ENCODE measurements around the gene CAPN11. TPM values are rescaled to one million over a fixed set of nuclear protein-coding genes. Genes with fewer than 3 reads are reported as not detected.

CAPN11 gene
- total and polyA plus RNA-seq, 9 of the 15 experiments (the other 6 are each of a cell fraction or from before 2014, with no cell fraction given), result 0.03 to 0.61 (median 0.17) TPM; not detected in 1

- H3K36me3 ChIP-seq (ENCODE audit: control insufficient read depth, insufficient read depth, low read length), result no peaks in the 10 kb centered on the region
- H3K4me1 ChIP-seq (replicated peaks in 1 of 2; ENCODE audit: control insufficient read depth in 2 of 2, insufficient read depth in 2 of 2, low read length in 2 of 2), result peaks cover 53 to 66% of the 10 kb centered on the region in 2 experiments
- peak overlapping the region; percentile 69 to 92 for H3K9ac ChIP-seq (ENCODE audit: insufficient read depth in 1 of 2, low read depth in 2 of 2, low read length in 2 of 2)
- peak overlapping the region; percentile 98 for H2AFZ ChIP-seq (ENCODE audit: low read depth, low read length)
- no peaks in the 10 kb centered on the region for H3K9me1 ChIP-seq (ENCODE audit: control insufficient read depth, insufficient read depth, low read length)
- H4K20me1 ChIP-seq (replicated peaks; ENCODE audit: control insufficient read depth, insufficient read depth, low read length), result no peaks in the 10 kb centered on the region
- intact Hi-C loops (cut with micrococcal nuclease), result no loop called here
- H3K4me3 ChIP-seq, result peak overlapping the region; percentile 48
- ATAC-seq (peak; percentile 88), DNase-seq (ENCODE audit: extremely low read depth in 1 of 4, low spot score in 3 of 4) (peak; percentile 85 to 90 (median 90)), FAIRE-seq (peak; percentile 35)
- peak overlapping the region; percentile 64 for H3K27ac ChIP-seq (ENCODE audit: extremely low read depth, low read depth, low read length)
- BruUV-seq (replicated peaks), result TSS peak; percentile 90
- H3K9me3 ChIP-seq (replicated peaks; ENCODE audit: control insufficient read depth, insufficient read depth, low read depth, low read length), result no peaks in the 10 kb centered on the region
- peak overlapping the region; percentile 79 for H3K4me2 ChIP-seq (ENCODE audit: insufficient read depth, low read length)
- in situ Hi-C loops (cut with MboI), result no loop called here
- H3K27me3 ChIP-seq (ENCODE audit: control insufficient read depth in 2 of 2, insufficient read depth in 2 of 2, low read length in 2 of 2), result no peaks in the 10 kb centered on the region
- WGBS (ENCODE audit: insufficient coverage, low coverage, missing lambda C conversion rate), result 3% methylated on average over 37 of the region's 45 CpGs
- ChIA-PET POLR2A (interaction anchor here (0.6 to 2.5 kb wide), 16 partner anchors 9 to 765 kb away, joined by 3 to 12 read pairs (median 4); partner anchors contain the start of genes HSP90AB1 and SLC35B2), CTCF (ENCODE audit: low intra/inter-chr PET ratio) (interaction anchor here (0.7 kb wide), 1 partner anchor 14 kb away, joined by 3 read pairs; no protein-coding TSS in a partner anchor)
- peaks cover 13% of the 10 kb centered on the region for H3K79me2 ChIP-seq (ENCODE audit: control insufficient read depth, insufficient read depth, low read length)
- TF ChIP-seq ZNF239 (CRISPR knock-in tag; IDR thresholded peaks at IDR 0.05) (no peak), ID3 (CRISPR knock-in tag; IDR thresholded peaks at IDR 0.05) (no peak), ID3 (tag; IDR thresholded peaks at IDR 0.05) (0 out of 2 replicates have a peak, but pooled peaks have one; percentile 42), TEAD1 (CRISPR knock-in tag; IDR thresholded peaks at IDR 0.05) (peak in 1 of 2 experiments; percentile 38; a peak in 1 of 4 replicates), ZNF592 (IDR thresholded peaks at IDR 0.05) (peak; percentile 88), FUS (optimal IDR thresholded peaks at IDR 0.05; ENCODE audit: low read depth, low read length) (no peak), ETV5 (CRISPR knock-in tag; IDR thresholded peaks at IDR 0.05; ENCODE audit: low read depth) (peak; percentile 75), TRIM28 (IDR thresholded peaks at IDR 0.05) (no peak), POLR2AphosphoS5 (IDR thresholded peaks at IDR 0.05; ENCODE audit: control insufficient read depth, insufficient read depth, low read depth, low read length) (peak; percentile 61; the same call in 1 of the 2 replicates), CREM (IDR thresholded peaks at IDR 0.05; ENCODE audit: low read depth) (peak; percentile 32; the same call in 1 of the 2 replicates), ZNF436 (CRISPR knock-in tag; IDR thresholded peaks at IDR 0.05) (no peak), MLLT1 (IDR thresholded peaks at IDR 0.05) (0 out of 4 replicates have a peak, but pooled peaks of 1 of the 2 experiments have one; percentile 8), ZNF121 (CRISPR knock-in tag; conservative IDR thresholded peaks at IDR 0.05) (no peak)
Measured at GRCh38 chr6:44219053-44219814, 60.6 kb downstream of the CAPN11 start.

Data from K562 (cell line).